GM21528 (cell line): ENCODE data around the gene LRPAP1.

Experiments
- ATAC-seq: cut with Tn5 transposase; IDR thresholded peaks from one replicate; pipeline ENCODE4 v1.9.1; 2021; ENCODE audit warnings: mild to moderate bottlenecking, moderate library complexity; ENCODE audit not compliant: unreplicated experiment, low FRiP score

The LRPAP1 gene

DNA sequence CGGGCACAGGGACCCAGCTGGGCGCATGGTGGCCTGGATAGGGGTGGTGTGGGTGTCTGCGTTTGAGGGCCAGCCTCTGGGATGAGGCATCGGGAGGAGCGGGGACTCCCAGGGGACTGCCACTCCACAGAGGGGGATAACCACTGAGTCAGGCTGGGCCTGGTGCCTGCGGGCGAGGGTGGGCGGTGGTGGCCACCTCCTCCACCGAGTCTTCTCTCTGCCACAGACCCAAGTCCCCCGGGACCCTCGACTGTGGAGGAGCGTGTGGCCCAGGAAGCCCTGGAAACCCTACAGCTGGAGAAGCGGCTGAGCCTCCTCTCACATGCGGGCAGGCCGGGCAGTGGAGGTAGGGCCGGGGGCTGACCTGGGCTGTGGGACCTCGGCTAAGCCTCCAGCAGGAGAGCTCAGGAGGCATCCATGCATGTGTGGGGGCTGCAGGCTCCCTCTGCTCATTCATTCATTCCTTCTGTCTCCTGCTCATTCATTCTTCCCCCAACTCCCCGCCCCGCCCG lies 42.7 kb downstream of the LRPAP1 start:
- no peak for ATAC-seq

DNA sequence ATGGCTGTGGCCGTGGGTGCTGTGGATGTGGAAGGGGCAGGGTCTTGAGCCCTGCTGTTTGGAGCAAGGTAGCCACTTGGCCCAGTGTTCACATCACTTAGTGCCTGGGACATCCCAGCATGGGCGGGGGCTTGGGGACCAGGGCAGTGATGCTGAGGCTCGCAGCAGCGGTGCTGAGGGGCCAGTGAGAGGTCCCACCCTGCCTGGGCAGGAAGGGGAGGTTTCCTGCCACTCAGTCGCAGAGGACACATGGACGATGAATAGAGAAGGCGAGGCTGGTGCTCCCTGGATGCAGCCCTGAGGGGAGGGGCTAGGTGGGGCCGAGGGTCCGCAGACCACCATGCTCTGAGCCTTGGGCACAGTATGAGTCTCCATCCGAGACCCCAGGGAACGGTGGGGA lies 43.4 kb downstream of the LRPAP1 start:
- no peak for ATAC-seq

DNA sequence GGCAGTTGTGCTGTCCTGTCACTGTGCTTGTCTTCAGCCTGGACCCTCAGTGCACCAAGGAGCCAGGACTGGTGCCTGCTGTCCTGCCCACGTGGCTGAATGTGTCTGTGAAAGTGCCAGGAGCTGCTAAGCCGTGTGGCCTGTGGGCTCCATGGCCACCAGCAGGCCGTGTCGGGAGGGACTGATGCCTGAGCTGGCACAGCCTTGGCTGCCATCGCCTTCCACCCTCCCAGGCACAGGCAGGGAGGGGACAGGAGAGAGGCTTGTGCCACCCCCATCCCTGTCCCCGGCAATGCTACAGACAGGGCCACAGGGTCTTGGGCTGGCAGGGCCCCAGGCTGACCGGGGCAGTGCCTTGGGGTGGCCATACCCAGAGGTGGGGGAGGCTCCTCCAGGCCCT lies 44.4 kb downstream of the LRPAP1 start:
- no peak for ATAC-seq

DNA sequence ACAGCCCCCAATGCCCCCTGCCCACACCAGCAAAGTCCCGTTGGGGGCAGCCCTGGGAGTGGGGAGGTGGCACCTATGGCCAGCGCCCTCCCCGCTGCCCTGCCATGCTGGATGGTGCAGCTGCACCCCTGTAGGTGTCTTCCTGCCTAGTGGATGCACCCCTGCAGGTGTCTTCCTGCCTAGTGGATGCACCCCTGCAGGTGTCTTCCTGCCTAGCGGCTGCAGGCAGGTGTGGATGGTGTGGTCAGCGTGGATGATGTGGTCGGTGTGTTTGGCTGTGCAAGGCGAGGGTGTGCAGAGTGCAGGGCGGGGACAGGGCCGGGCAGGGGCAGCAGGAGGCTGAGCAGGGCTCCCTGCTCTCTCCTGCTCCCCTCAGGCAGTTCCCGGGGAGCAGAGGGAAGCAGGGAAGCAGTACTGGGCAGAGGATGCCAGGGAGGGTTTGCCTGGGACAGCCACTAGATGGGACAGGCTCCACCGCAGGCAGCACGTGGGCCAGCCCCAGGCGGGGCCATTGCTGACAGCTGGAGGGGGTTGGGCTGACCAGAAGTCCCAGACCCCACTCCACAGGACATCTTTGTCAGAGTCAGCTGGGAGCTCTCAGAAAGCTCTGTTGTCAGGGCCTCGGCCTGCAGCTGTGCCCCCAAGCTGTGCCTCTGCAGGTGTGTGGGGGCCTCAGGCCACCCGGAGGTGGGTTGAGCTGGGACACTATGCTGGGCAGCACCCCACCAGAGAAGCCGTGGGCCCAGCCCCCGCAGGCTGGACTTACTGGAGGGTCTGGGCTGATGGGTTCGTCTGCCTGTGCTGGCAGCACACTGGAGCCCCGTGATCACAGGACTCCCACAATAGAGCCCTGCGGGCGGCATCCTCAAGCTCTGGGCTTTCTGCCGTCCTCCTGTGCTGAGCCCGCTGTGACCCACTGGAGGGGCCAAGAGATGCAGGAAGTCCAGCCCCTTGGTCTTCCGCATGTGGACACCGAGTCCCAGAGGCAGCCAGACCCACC lies 45.4 kb downstream of the LRPAP1 start:
- ATAC-seq: no peak

DNA sequence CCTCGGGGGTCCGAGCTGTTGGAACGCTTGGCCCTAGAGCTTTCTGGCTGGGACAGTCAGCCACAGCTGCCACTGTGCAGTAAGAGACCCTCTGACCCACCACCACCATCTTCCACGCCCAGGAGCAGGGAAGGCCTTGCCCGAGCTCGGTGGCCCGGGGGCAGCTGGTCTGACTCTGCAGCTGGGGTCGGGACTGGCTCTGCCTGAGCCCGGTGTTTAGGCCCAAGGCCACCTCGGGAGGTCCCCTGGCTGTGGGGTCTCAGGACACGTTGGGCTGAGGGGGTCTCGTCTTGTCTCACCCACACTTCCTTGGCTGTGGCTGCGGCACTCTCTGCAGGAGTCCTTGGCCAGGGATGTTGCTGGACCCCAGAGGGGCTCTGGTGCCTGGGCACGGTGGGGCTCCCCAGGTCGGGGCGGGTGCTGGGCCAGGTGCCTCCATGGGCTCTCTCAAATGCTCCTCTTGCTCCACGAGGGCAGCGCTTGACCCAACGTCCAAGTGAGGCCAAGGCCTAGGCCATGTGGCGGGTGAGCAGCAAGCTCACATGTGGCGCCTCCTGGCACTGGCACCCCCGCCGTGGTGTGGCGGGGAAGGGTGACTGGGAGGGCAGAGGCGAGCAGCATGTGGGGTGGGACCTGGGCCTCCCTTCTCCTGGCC lies 46.2 kb downstream of the LRPAP1 start:
- ATAC-seq: no peak

DNA sequence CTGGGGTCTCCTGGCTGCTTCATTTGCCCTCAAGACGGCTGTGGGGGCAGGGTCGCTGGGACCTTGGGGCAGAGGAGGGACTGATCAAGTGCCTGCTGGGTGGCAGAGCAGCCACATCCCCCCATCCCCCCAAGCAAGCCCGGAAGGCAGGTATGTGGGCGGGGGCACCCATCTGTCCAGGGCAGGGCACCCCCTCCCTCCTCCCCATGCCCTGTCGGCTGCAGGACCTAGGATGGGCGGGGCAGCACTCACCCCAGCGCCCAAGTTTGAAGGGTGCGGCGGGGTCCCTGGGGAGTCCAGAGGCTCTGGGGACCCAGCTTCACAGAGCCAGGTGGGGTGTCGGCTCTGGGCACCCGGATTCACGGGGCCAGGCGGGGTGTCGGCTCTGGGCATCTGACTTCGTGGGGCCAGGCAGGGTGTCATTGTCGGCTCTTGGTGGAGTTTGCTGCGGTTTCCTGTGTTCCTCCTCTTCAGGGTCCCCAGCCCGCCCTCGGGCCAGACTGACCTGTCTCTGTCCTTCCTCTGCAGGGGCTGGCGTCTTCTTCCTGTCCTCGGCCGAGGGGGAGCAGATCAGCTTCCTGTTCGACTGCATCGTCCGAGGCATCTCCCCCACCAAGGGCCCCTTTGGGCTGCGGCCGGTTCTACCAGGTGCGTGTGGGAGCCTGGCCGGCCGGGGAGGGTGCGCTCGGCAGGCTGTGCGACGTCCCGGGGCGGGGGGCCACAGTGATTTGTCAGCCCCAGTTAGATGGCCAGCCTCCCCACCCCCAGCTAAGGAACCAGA lies 47.0 kb downstream of the LRPAP1 start:
- ATAC-seq: no peak

DNA sequence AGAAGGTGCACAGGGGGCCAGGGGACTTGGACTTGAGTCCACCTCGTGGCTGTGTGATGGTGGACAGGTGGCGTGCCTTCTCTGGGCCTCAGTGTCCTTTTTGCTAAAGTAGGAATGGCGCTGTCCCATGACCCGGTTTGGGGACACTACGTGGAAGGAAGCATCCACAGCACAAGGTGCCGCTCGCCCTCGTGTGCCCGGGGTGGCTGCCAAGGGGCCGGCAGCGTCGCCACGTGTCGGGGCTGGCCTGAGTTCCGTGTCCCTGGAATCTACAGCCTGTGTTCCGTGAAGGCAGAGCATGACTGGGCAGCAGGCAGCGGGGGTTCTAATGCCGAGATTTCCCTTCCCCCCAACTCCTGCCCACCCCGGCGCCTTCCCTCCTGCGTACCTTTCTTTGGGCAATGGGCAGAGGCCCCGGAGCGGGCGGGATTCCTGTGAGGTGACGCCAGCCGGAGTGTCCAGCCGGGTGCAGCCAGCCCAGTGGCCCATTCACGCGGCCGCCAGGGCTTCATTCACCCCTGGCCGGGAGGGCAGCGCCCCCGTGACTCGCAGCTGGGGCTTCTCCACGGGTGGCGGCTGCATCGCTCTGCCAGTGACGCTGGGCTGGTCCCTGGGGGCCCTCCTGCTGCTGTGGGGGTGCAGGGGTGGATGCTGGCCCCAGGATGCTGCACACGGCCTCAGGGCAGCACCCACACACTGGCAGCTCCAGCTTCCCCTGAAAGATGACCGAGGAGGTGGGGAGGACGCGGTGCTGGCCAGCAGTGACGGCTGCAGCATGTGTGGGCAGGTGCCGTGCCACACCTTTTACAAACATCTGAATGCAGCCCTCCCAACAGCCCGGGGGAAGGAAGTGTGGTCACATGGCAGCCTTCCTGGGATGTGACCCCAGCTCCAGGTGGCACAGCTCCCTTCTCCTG lies 47.9 kb downstream of the LRPAP1 start:
- no peak for ATAC-seq

DNA sequence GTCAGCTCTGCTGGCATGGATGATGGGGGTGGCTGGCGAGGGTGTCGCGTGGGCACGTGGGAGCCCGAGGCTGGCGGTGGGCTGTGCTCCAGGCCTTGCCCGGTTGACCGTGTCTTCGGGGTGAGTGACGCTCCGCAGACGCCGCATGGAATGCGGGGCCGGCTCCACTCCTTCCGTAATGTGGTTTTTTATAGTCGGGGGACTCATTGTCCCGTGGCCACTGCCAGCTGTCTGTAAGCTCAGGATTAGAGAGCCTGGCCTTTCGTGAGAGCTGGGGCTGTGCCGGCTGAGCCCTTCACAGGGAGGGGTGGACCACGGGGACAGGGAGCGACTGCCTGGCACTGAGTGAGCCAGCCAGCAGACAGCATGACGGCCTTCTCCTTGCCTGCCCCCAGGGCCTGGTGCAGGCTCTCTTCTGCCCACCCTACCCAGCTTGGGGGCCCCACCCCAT lies 48.7 kb downstream of the LRPAP1 start:
- no peak for ATAC-seq

DNA sequence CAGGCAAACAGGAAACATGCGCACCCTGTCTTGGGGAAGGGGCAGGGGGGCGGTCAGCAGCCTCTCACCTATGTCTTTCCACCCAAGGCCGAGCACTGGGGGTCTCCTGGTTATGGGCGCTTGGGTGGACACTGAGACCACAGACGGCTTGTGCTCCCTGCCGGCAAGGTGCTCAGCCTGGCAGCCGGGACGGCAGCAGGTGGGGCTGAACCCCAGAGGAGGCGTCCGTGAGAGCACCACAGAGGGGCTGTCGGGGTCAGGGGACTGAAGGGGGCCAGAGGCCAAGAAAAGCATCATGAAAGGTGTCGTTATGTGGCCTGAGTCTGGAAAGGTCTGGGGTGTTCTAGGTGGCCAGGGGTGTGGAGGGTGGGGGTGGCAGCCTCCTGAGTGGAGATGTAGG lies 49.5 kb downstream of the LRPAP1 start:
- no peak for ATAC-seq

DNA sequence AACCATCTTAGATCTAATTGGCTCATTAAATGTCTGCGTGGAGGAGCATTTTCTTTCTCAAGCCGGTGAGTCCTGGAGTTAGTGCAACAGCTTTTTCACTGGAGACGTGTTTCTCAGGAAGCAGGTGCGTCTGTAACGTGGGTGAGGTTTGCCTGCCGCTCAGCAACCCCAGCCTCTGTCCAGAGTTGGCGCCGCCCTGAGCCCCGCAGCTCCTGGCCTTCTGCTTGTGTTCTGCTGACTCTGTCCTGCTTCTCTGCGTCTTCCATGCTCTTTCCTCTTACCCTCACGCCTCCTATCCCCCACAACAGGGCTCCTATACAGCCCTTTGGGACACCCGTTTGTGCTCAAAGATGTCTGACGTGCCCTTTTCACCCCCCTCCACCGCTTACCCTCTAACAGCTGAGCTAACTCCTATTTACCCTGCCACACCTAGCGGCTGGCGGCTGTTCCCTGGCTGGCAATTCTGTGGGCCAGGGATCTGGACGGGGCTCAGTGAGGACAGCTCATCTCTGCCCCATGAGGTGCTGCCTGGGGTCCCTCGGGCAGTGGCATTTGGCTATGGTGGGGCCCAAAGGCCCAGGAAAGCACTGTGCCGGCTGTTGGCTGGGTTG lies 50.3 kb downstream of the LRPAP1 start:
- ATAC-seq: no peak

DNA sequence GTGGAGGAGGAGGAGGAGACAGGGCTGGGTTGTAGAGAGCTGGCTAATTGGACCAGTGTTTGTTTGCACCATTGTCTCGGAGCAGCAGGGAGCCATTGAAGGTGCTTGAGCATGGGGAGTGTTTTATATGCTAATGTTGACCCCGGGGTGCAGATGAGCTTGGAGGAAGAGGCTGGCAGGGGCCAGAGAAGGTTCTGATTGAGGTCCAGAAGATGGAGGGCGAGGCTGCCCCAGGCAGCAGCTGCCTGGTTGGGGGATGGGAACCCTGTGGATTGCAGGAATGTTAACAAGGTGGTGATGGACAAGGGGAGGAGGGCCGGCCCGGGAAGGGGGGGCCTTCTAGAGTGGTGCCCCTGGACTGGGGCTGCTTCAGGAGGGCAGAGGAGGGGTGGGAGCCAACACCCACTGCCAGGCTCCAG lies 51.1 kb downstream of the LRPAP1 start:
- ATAC-seq: no peak

DNA sequence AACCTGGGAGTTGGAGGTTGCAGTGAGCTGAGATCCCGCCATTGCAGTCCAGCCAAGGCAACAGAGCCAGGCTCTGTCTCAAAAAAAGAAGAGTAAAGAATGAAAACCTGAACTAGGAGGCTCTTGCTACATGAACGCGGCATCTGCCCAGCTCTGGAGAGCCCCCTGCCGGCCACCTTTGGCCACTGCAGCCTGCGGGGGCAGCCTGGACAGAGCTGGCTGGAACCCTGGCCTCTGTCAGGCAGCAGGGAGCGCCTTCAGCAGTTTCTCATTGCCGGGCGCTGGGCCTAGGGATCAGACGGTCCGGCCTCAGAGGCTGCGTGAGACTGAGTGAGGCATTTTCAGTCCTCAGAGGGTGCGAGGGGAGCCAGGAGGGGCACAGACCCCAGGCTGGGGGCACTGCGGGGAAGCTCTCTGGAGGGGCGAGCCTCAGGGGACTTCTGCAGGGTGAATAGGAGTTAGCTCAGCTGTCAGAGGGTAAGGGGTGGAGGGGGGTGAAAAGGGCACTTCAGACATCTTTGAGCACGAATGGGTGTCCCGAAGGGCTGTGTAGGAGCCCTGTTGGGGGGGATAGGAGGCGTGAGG lies 51.6 kb downstream of the LRPAP1 start:
- no peak for ATAC-seq

DNA sequence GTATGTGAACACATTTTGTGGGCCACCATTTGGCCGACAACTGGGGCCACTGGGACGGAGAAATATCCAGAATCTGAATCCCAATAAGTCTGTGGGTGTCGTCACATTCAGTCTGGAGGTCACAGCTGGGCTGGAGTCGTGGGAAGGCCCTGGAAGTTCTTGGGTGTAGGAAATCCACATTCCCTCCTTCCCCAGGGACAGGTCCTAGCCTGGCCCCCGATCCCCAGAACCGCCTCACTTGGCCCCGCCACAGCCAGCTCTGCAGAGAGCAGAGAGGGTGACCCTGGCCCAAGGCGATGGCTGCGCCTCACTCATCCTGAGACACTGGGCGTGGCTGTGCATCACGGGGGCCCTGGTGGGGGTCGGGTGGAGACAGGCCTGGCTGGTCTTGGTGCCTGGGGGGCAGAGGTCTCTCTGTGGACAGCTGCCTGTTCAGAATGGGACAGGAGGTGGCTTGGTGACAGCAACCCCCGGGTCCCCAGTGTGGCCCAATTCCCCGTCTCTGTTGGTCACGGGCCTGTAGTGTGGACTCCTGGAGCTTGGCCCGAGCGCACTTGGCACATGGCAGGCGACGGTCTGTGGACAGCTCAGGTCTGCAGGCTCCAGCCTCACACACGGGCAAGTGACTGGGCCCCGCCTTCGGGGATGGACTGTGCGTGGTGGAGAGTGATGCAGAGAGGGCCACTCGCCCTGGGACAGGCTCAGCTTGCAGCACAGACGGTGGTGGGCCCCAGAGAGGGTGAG lies 52.7 kb downstream of the LRPAP1 start:
- no peak for ATAC-seq

DNA sequence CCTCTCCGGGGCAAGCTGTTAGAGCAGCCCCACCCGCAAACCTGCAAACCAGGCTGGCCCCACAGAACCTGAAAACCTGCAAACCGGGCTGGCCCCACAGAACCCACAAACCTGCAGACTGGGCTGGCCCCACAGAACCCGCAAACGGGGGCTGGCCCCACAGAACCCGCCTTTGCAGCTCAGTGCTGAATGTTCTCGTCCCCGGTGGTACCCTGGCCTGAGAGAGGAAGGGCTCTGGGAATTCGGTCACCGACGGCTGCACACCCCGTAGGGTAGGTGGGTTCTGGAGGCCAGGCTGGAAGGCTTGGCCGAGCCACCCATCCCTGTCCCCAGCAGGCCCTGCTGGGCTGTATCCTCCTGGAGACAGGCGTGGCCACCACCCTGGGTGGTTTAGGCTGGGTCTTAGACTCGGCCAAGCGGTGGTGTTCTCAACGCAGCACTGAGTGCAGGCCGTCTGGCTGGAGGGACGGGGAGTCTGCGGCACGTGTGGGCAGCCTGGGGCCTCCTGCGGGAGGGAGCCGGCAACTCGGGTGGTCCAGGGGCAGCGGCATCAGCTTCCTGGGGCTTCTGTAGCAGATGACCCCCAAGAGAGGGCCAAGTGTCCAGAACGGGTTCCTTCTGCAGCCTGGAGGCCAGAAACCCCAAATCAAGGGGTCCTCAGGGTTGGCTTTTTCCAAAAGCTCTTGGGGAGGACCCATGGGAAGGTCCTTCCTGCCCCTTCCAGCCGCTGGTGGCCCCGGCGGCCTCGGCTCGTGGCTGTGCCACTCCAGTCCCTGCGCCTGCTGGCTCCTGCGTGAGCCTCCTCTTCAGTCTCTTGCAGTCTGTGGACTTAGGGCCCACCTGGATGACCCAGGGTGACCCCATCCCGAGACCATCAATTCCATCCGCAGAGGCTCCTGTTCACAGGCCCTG lies 53.5 kb downstream of the LRPAP1 start:
- ATAC-seq: no peak

DNA sequence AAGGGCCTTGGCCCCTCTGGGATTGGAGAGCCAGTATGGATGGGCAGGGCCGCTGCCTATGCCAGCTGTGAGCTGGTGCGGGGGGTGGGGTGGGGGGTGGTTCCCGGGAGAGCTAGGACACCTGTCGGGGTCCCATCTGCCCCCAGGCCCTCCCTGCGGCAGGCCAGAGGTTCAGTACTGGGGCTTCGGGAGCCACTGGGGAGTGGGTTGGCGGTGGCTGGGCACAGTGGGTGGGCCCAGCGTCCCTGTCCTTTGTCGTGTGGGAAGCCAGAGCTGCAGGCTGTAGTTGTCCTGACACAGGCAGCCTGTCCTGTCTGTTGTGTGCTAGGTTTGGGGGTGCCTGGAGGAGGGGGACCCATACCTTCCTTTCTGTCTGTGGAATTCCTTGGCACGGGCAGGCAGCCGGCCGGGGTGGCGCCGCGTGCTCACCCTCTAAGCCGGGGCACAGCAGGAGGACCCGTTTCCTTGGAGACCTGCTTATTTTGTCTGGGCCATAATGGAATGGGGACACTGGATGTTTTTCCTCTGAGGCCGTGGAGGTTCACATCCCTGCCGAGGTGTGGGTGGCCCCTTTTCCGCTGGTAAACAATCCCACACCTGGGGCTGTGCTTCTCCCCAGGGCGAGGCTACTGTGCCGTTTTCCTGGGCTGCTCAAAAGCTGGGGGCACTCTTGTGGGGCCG lies 54.3 kb downstream of the LRPAP1 start:
- ATAC-seq: no peak

DNA sequence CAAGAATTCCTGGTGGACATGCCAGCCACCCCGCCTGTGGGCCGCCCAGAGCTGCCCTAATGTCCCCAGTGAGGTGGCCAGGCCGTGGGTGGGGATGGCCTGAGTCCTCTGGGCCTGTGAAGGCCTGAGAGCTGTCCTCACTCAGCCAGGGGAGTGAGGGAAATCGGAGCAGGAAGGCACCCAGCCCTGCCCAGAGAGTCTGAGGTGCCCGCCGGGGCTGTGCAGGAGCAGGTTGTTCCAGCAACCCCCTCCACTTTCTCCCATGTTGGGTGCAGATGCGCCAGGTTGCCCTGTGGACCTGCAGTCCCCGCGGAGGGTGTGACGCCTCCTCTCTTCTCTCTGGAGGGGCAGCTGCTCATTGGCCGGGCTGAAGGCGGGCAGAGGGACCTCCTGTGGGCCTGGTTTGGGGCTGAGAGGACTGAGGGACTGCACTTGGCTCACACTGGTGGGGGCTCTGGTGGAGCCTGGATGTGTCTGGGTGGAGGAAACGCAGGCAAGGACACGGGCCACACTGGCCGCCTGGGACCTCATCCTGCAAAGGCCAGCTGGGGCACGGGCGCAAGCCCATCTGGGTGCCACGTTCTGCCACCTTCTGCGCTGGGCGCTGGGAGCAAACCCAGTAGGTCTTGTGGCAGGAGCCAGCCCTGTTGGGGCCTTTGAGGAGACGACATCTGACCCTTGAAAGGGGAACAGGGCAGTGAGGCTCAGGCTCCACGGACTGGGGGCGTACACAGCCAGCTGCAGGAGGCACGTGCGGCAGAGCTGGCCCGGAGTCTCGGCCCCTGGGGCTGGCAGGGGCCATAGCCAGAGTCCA lies 55.1 kb downstream of the LRPAP1 start:
- ATAC-seq: no peak
